Lower leg skin (tissue), 3 donors: ENCODE results near the gene CATSPERB.

ENCODE experiments used
- CTCF ChIP-seq, 3 donors: fragments of 450-650 bp; IDR thresholded peaks; one replicate each; pipeline ENCODE4 v1.5.1; 2016; ENCODE audit warnings: antibody characterized with exemption in 3 of 3, mild to moderate bottlenecking in 3 of 3, moderate library complexity in 2 of 3
- POLR2A ChIP-seq, 2 donors: fragments of 450-650 bp; IDR thresholded peaks; one replicate each; pipeline ENCODE4 v1.6.1; 2016 to 2017; ENCODE audit warnings: antibody characterized with exemption in 2 of 2, mild to moderate bottlenecking in 1 of 2, moderate library complexity in 1 of 2

- no peak for TF ChIP-seq CTCF (IDR thresholded peaks at IDR 0.05)
- no peak for TF ChIP-seq POLR2A (IDR thresholded peaks at IDR 0.05)
These were observed 14.9 kb downstream of the CATSPERB start for GRCh38 chr14:91716999-91717398.
